Endothelial cell of umbilical vein (primary cell): Measurements from ENCODE around the gene ZNF385B. TPM values are rescaled to one million over a fixed set of nuclear protein-coding genes. Genes with fewer than 3 reads are reported as not detected.

Experiments
- BruUV-seq: library from RNA; stranded (reverse); fragments of 400-500 nt; replicated peaks from 2 replicates; lab custom pipeline; 2021; lab: Mats Ljungman, UMichigan
- CTCF ChIA-PET: fragments of 300-600, 350-600 bp; sonication (Branson Sonifier 250); formaldehyde crosslinking; loops from one replicate; lab custom pipeline; 2021; ENCODE audit warnings: antibody characterized with exemption, inconsistent platforms; lab: Charles Lee
- POLR2A ChIA-PET: fragments of 300-600, 350-600 bp; sonication (Branson Sonifier 250); formaldehyde crosslinking; loops from one replicate; lab custom pipeline; 2021; ENCODE audit warnings: antibody characterized with exemption, inconsistent platforms; lab: Charles Lee
- DNase-seq: peaks from one replicate; pipeline ENCODE4 v3.0.0-alpha.2; 2011; ENCODE audit warnings: low read depth, low spot score
- FAIRE-seq: peaks from 2 replicates; lab custom pipeline; 2011; peaks lifted over from hg19 to GRCh38; lab: Jason Lieb, UNC
- H2AFZ ChIP-seq: 2 replicates; pipeline ENCODE4 v1.6.0; 2012; ENCODE audit warnings: low read depth, low read length, control low read depth, inconsistent platforms
- H3K27ac ChIP-seq: 2 replicates; pipeline ENCODE4 v1.5.1; 2011; ENCODE audit warnings: low read depth, mild to moderate bottlenecking, control low read depth, low read length, moderate library complexity; ENCODE audit not compliant: insufficient read depth
- H3K27me3 ChIP-seq, 2 experiments: 2 replicates each; pipeline versions ENCODE4 v1.6.0 to v1.6.1; 2011; ENCODE audit warnings: low read length in 2 of 2, mixed read lengths in 1 of 2; ENCODE audit not compliant: control insufficient read depth in 2 of 2, insufficient read depth in 2 of 2
- H3K36me3 ChIP-seq, 2 experiments: 2 replicates in 1 of 2; 3 replicates in 1 of 2; pipeline ENCODE4 v1.5.1; 2011; ENCODE audit warnings: low read length in 2 of 2, mild to moderate bottlenecking in 1 of 2, moderate library complexity in 1 of 2; ENCODE audit not compliant: control insufficient read depth in 2 of 2, insufficient read depth in 2 of 2; ENCODE audit errors: extremely low read depth in 1 of 2
- H3K4me1 ChIP-seq: 3 replicates; pipeline ENCODE4 v1.5.1; 2011; ENCODE audit warnings: mild to moderate bottlenecking, low read length; ENCODE audit not compliant: control insufficient read depth, insufficient read depth; ENCODE audit errors: extremely low read depth
- H3K4me2 ChIP-seq: 2 replicates; pipeline ENCODE4 v1.6.1; 2011; ENCODE audit warnings: low read length, control low read depth, mixed read lengths; ENCODE audit not compliant: insufficient read depth
- H3K4me3 ChIP-seq, 3 experiments: fragments of 200-600 bp in 1 of 3; sonication (generic), shearing (Covaris generic) in 1 of 3; replicated peaks in 1 of 3; 2 replicates each; pipeline ENCODE4 v1.5.1; 2011 to 2016; ENCODE audit warnings: control low read depth in 3 of 3, low read length in 3 of 3, mild to moderate bottlenecking in 2 of 3, inconsistent platforms in 1 of 3, low read depth in 1 of 3, moderate library complexity in 1 of 3; ENCODE audit not compliant: insufficient read depth in 1 of 3
- H3K79me2 ChIP-seq: 2 replicates; pipeline ENCODE4 v1.6.0; 2012; ENCODE audit warnings: low read length, inconsistent platforms; ENCODE audit not compliant: control insufficient read depth, insufficient read depth
- H3K9ac ChIP-seq: replicated peaks from 2 replicates; pipeline ENCODE3; 2011; ENCODE audit warnings: low read length, control low read depth; ENCODE audit not compliant: insufficient read depth; ENCODE audit errors: extremely low read depth
- H3K9me1 ChIP-seq: replicated peaks from 3 replicates; pipeline ENCODE4 v1.6.0; 2011; ENCODE audit warnings: mild to moderate bottlenecking, low read length; ENCODE audit not compliant: control insufficient read depth, insufficient read depth; ENCODE audit errors: extremely low read depth
- H3K9me3 ChIP-seq: replicated peaks from 2 replicates; pipeline ENCODE4 v1.5.1; 2012; ENCODE audit warnings: low read length, inconsistent platforms; ENCODE audit not compliant: control insufficient read depth, insufficient read depth
- H4K20me1 ChIP-seq: replicated peaks from 2 replicates; pipeline ENCODE3; 2011; ENCODE audit warnings: mild to moderate bottlenecking, low read length; ENCODE audit not compliant: control insufficient read depth, insufficient read depth; ENCODE audit errors: extremely low read depth
- CTCF ChIP-seq, 2 donors: IDR thresholded peaks; 1 replicate in 1 of 2; 2 replicates in 1 of 2; pipeline ENCODE4 v1.5.1; 2011; ENCODE audit warnings: low read length in 2 of 2, mild to moderate bottlenecking in 2 of 2, moderate library complexity in 2 of 2, control low read depth in 1 of 2, inconsistent platforms in 1 of 2, low read depth in 1 of 2; ENCODE audit not compliant: insufficient read depth in 1 of 2; ENCODE audit errors: extremely low read depth in 1 of 2
- EZH2 ChIP-seq: IDR thresholded peaks from 2 replicates; pipeline ENCODE4 v1.6.1; 2012; ENCODE audit warnings: borderline replicate concordance, low read depth, mild to moderate bottlenecking, moderate library complexity, low read length, inconsistent platforms; ENCODE audit not compliant: severe bottlenecking
- FOS ChIP-seq: IDR thresholded peaks from 2 replicates; pipeline ENCODE4 v1.6.1; 2011; ENCODE audit warnings: mild to moderate bottlenecking, low read length, moderate library complexity, borderline replicate concordance; ENCODE audit not compliant: insufficient read depth
- GATA2 ChIP-seq: IDR thresholded peaks from 2 replicates; pipeline ENCODE4 v1.7.0; 2011; ENCODE audit warnings: low read depth, mild to moderate bottlenecking, moderate library complexity, mixed read lengths, low read length; ENCODE audit not compliant: insufficient read length, insufficient read depth
- JUN ChIP-seq: IDR thresholded peaks from 2 replicates; pipeline ENCODE4 v1.6.1; 2011; ENCODE audit warnings: borderline replicate concordance, low read depth; ENCODE audit not compliant: insufficient read length, insufficient read depth
- MAX ChIP-seq: IDR thresholded peaks from 2 replicates; pipeline ENCODE4 v1.6.1; 2011; ENCODE audit not compliant: insufficient read depth, insufficient read length
- MYC ChIP-seq: IDR thresholded peaks from one replicate; pipeline ENCODE4 v1.6.1; 2011; ENCODE audit warnings: mild to moderate bottlenecking, low read depth, low read length
- POLR2A ChIP-seq: IDR thresholded peaks from 2 replicates; pipeline ENCODE4 v1.6.1; 2012; ENCODE audit warnings: low read depth, mild to moderate bottlenecking, control low read depth, low read length
- POLR2AphosphoS5 ChIP-seq: IDR thresholded peaks from 2 replicates; pipeline ENCODE4 v1.6.1; 2012; ENCODE audit warnings: low read depth, mild to moderate bottlenecking, control low read depth, low read length, moderate library complexity; ENCODE audit not compliant: insufficient read depth
- dilution Hi-C: fragments of 300-500 bp; cut with MboI; formaldehyde crosslinking; loops from one replicate; pipeline ENCODE4 v1.15.0; 2019; ENCODE audit warnings: low sequenced_read_pairs; ENCODE audit not compliant: extremely low pct_ligation_motif_present
- intact Hi-C: fragments of 100-400 bp; cut with micrococcal nuclease; formaldehyde crosslinking; loops from one replicate; pipeline ENCODE4 v1.10.0; 2022
- polyA plus RNA-seq, 4 experiments: library from polyadenylated mRNA; depleted of rRNA in 3 of 4; stranded (reverse) in 3 of 4; unstranded in 1 of 4; fragments of >200 nt; gene quantifications; 2 replicates each; pipeline versions ENCODE4 v1.2.1 to v1.2.3, GENCODE V29; 2011 to 2012; ENCODE audit warnings: missing spikeins in 1 of 4
- total RNA-seq: library from RNA; stranded (reverse); gene quantifications from 2 replicates; pipeline ENCODE4 v1.2.3, GENCODE V29; 2021

ZNF385B gene
- total and polyA plus RNA-seq, 2 donors (not counting 3 experiments of a cell fraction or from before 2014, with no cell fraction given), result not detected

- POLR2A ChIA-PET, result no interaction called here
- no peak for FAIRE-seq
Measured at GRCh38 chr2:179793238-179793637, 68.2 kb downstream of the ZNF385B start.

GRCh38 chr2:179790235-179791217, 70.9 kb downstream of the ZNF385B start:
- no peak for FAIRE-seq
- dilution Hi-C loops (no loop called here), intact Hi-C loops (no loop called here)
- DNase-seq, result no peak
- Histone ChIP-seq H3K9ac (no peak overlapping the region), H4K20me1 (no peaks in the 10 kb centered on the region), H3K9me1 (no peaks in the 10 kb centered on the region), H3K79me2 (no peaks in the 10 kb centered on the region), H3K27ac (no peak overlapping the region), H3K4me1 (no peaks in the 10 kb centered on the region), H3K9me3 (no peaks in the 10 kb centered on the region), H3K36me3 (no peaks in the 10 kb centered on the region), H2AFZ (no peak overlapping the region), H3K4me2 (no peak overlapping the region), H3K4me3 (no peak overlapping the region), H3K27me3 (no peaks in the 10 kb centered on the region)
- ChIA-PET POLR2A (no interaction called here), CTCF (no interaction called here)
- no peak for TF ChIP-seq CTCF (IDR thresholded peaks at IDR 0.05; ENCODE audit: extremely low read depth in 1 of 2, insufficient read depth in 1 of 2, low read depth in 1 of 2, low read length in 2 of 2)
- no peak for TF ChIP-seq POLR2AphosphoS5
- no peak for TF ChIP-seq FOS
- TF ChIP-seq MAX, result no peak
- TF ChIP-seq POLR2A, result no peak
- TF ChIP-seq GATA2, result no peak
- TF ChIP-seq JUN, result no peak
- no peak for TF ChIP-seq EZH2
- no peak for TF ChIP-seq MYC
- no TSS peak for BruUV-seq

More at GRCh38 chr2:179793238-179793637, 68.2 kb downstream of the ZNF385B start:
- no peak overlapping the region for H2AFZ ChIP-seq
- no peak for DNase-seq
- H3K4me1 ChIP-seq, result no peaks in the 10 kb centered on the region
- H3K27me3 ChIP-seq, result no peaks in the 10 kb centered on the region
- H3K9me1 ChIP-seq, result no peaks in the 10 kb centered on the region
- intact Hi-C loops (no loop called here), dilution Hi-C loops (no loop called here)
- H3K79me2 ChIP-seq, result no peaks in the 10 kb centered on the region
- H4K20me1 ChIP-seq, result no peaks in the 10 kb centered on the region
- H3K9me3 ChIP-seq, result no peaks in the 10 kb centered on the region
- no peak overlapping the region for H3K4me3 ChIP-seq
- CTCF ChIA-PET, result no interaction called here
- no peak overlapping the region for H3K9ac ChIP-seq
- no peak overlapping the region for H3K27ac ChIP-seq
- BruUV-seq, result no TSS peak
- H3K36me3 ChIP-seq, result no peaks in the 10 kb centered on the region
- no peak overlapping the region for H3K4me2 ChIP-seq
- TF ChIP-seq POLR2A (no peak), MYC (no peak)
